CD14-positive monocyte (primary cell): ENCODE data around the gene RAE1. TPM values are rescaled to one million over a fixed set of nuclear protein-coding genes. Genes with fewer than 3 reads are reported as not detected.

Experiments used
- DNase-seq, 3 donors: peaks; one replicate each; pipeline ENCODE4 v3.0.0-alpha.2; 2011 to 2022
- H2AFZ ChIP-seq: 2 replicates; pipeline ENCODE4 v1.6.0; 2012; ENCODE audit warnings: mild to moderate bottlenecking, low read depth, low read length, inconsistent platforms; ENCODE audit not compliant: insufficient read depth, poor library complexity, severe bottlenecking
- H3K27ac ChIP-seq, 2 donors: 1 replicate in 1 of 2; 2 replicates in 1 of 2; pipeline ENCODE4 v1.5.1; 2012 to 2013; ENCODE audit warnings: low read length in 2 of 2, control low read depth in 1 of 2, inconsistent platforms in 1 of 2, low read depth in 1 of 2, mild to moderate bottlenecking in 1 of 2
- H3K27me3 ChIP-seq, 2 donors: one replicate each; pipeline versions ENCODE4 v1.6.0 to v1.6.1; 2011 to 2013; ENCODE audit warnings: low read length in 2 of 2; ENCODE audit not compliant: control insufficient read depth in 2 of 2, insufficient read depth in 2 of 2
- H3K36me3 ChIP-seq, 2 donors: replicated peaks in 1 of 2; 1 replicate in 1 of 2; 2 replicates in 1 of 2; pipeline versions ENCODE4 v1.5.1 to v1.6.1; 2012 to 2013; ENCODE audit warnings: low read length in 2 of 2, control low read depth in 1 of 2, inconsistent platforms in 1 of 2, mild to moderate bottlenecking in 1 of 2; ENCODE audit not compliant: insufficient read depth in 2 of 2, control insufficient read depth in 1 of 2
- H3K4me1 ChIP-seq, 2 donors: 1 replicate in 1 of 2; 2 replicates in 1 of 2; pipeline versions ENCODE4 v1.5.1 to v1.6.1; 2012 to 2013; ENCODE audit warnings: low read length in 2 of 2, control low read depth in 1 of 2, inconsistent platforms in 1 of 2, mild to moderate bottlenecking in 1 of 2, moderate library complexity in 1 of 2; ENCODE audit not compliant: insufficient read depth in 2 of 2, control insufficient read depth in 1 of 2
- H3K4me2 ChIP-seq: replicated peaks from 2 replicates; pipeline ENCODE3; 2012; ENCODE audit warnings: low read length, moderate library complexity, mild to moderate bottlenecking; ENCODE audit not compliant: poor library complexity, severe bottlenecking; ENCODE audit errors: extremely low read depth
- H3K4me3 ChIP-seq, 3 experiments: fragments of 200-600 bp in 1 of 3; sonication (generic) in 1 of 3; replicated peaks in 1 of 3; 1 replicate in 2 of 3; 2 replicates in 1 of 3; pipeline ENCODE4 v1.5.1; 2011 to 2013; ENCODE audit warnings: low read length in 3 of 3, mild to moderate bottlenecking in 3 of 3, control low read depth in 2 of 3, low read depth in 2 of 3, inconsistent platforms in 1 of 3, moderate library complexity in 1 of 3
- H3K79me2 ChIP-seq: 2 replicates; pipeline ENCODE4 v1.6.0; 2012; ENCODE audit warnings: mild to moderate bottlenecking, control low read depth, inconsistent platforms, low read length, moderate library complexity; ENCODE audit not compliant: insufficient read depth
- H3K9ac ChIP-seq: 2 replicates; pipeline ENCODE4 v1.6.0; 2017; ENCODE audit warnings: low read length, mild to moderate bottlenecking; ENCODE audit not compliant: insufficient read depth, poor library complexity, severe bottlenecking
- H3K9me3 ChIP-seq, 2 donors: replicated peaks in 1 of 2; 1 replicate in 1 of 2; 2 replicates in 1 of 2; pipeline versions ENCODE4 v1.5.1 to v1.6.1; 2012 to 2013; ENCODE audit warnings: low read length in 2 of 2, control low read depth in 1 of 2; ENCODE audit not compliant: control insufficient read depth in 1 of 2, insufficient read depth in 1 of 2
- H4K20me1 ChIP-seq: 2 replicates; pipeline ENCODE4 v1.6.0; 2012; ENCODE audit warnings: mild to moderate bottlenecking, low read length, control low read depth, moderate library complexity; ENCODE audit not compliant: insufficient read depth
- H3K27ac Mint-ChIP-seq, 7 donors: one replicate each; pipeline ENCODE4 v1.8.0; 2020; ENCODE audit warnings: mild to moderate bottlenecking in 7 of 7, mixed read lengths in 7 of 7, moderate library complexity in 6 of 7, inconsistent platforms in 2 of 7
- H3K27me3 Mint-ChIP-seq, 3 donors: one replicate each; pipeline ENCODE4 v1.8.0; 2021 to 2022; ENCODE audit warnings: low read depth in 3 of 3, mild to moderate bottlenecking in 3 of 3, mixed read lengths in 3 of 3, moderate library complexity in 3 of 3, inconsistent platforms in 1 of 3
- H3K36me3 Mint-ChIP-seq, 2 donors: one replicate each; pipeline ENCODE4 v1.8.0; 2020; ENCODE audit warnings: mixed read lengths in 2 of 2, inconsistent platforms in 1 of 2, mild to moderate bottlenecking in 1 of 2
- H3K4me1 Mint-ChIP-seq: one replicate; pipeline ENCODE4 v1.8.0; 2020; ENCODE audit warnings: mild to moderate bottlenecking, mixed read lengths
- H3K4me3 Mint-ChIP-seq, 2 donors: one replicate each; pipeline ENCODE4 v1.8.0; 2020; ENCODE audit warnings: mild to moderate bottlenecking in 2 of 2, mixed read lengths in 2 of 2, moderate library complexity in 1 of 2
- H3K9me3 Mint-ChIP-seq, 7 donors: one replicate each; pipeline ENCODE4 v1.8.0; 2020 to 2022; ENCODE audit warnings: mixed read lengths in 7 of 7, mild to moderate bottlenecking in 6 of 7, moderate library complexity in 6 of 7, inconsistent platforms in 2 of 7
- CTCF ChIP-seq: fragments of 200-600 bp; IDR thresholded peaks from one replicate; pipeline ENCODE4 v1.8.0; 2022; ENCODE audit warnings: antibody characterized with exemption, mild to moderate bottlenecking
- WGBS: methylation state at CpG from one replicate; pipeline ENCODE4 v1.1.5; 2013; ENCODE audit warnings: missing lambda C conversion rate; ENCODE audit not compliant: insufficient coverage; 5-methylcytosine and 5-hydroxymethylcytosine counted together
- intact Hi-C, 2 donors: fragments of 100-400 bp; cut with micrococcal nuclease; formaldehyde crosslinking; loops; one replicate each; pipeline versions ENCODE4 v1.15.0 to v1.15.1; 2023
- polyA plus RNA-seq, 3 donors: library from polyadenylated mRNA; depleted of rRNA in 1 of 3; unstranded in 2 of 3; stranded (reverse) in 1 of 3; fragments of 300-500 nt in 2 of 3; fragments of >200 nt in 1 of 3; fragmentation: Illumina TruSeq in 2 of 3; gene quantifications; 1 replicate in 2 of 3; 2 replicates in 1 of 3; pipeline ENCODE4 v1.2.3, GENCODE V29; 2012 to 2021

RAE1 gene
- polyA plus RNA-seq, 3 donors = 15.8 to 27.5 (median 21.7) TPM

GRCh38 chr20:57422254-57422653 lies 71.2 kb downstream of the RAE1 start:
- H3K27ac Mint-ChIP-seq = no peak overlapping the region
- Histone ChIP-seq H3K9ac (no peak overlapping the region), H3K4me2 (no peak overlapping the region), H3K4me1 (peaks cover 22 to 41% of the 10 kb centered on the region in 2 donors), H4K20me1 (no peaks in the 10 kb centered on the region), H3K79me2 (no peaks in the 10 kb centered on the region), H3K27ac (no peak overlapping the region), H3K27me3 (no peaks in the 10 kb centered on the region), H3K4me3 (no peak overlapping the region), H2AFZ (no peak overlapping the region), H3K36me3 (no peaks in the 10 kb centered on the region), H3K9me3 (no peaks in the 10 kb centered on the region)
- no peak overlapping the region for H3K4me3 Mint-ChIP-seq
- H3K9me3 Mint-ChIP-seq = peaks cover 0 to 5% (median under 1%) of the 10 kb centered on the region in 7 donors
- intact Hi-C loops = no loop called here
- H3K36me3 Mint-ChIP-seq = peaks cover 0 to 1% of the 10 kb centered on the region in 2 donors
- DNase-seq = no peak
- peaks cover 0 to 9% (median 6%) of the 10 kb centered on the region in 3 donors for H3K27me3 Mint-ChIP-seq
- no peak for TF ChIP-seq CTCF
- H3K4me1 Mint-ChIP-seq = peaks cover 36% of the 10 kb centered on the region
- WGBS = 87% methylated on average over 3 of the region's 7 CpGs

- peak overlapping the region; percentile 25 to 86 (median 60) for H3K27ac Mint-ChIP-seq
- H3K79me2 ChIP-seq = no peaks in the 10 kb centered on the region
- DNase-seq = peak in 2 of 3 donors; percentile 44 to 53
- H4K20me1 ChIP-seq = no peaks in the 10 kb centered on the region
- peaks cover 3 to 4% of the 10 kb centered on the region in 2 donors for H3K36me3 Mint-ChIP-seq
- no peaks in the 10 kb centered on the region for H3K36me3 ChIP-seq
- peaks cover 0 to 6% (median 0%) of the 10 kb centered on the region in 7 donors for H3K9me3 Mint-ChIP-seq
- peaks cover 1 to 8% (median 5%) of the 10 kb centered on the region in 3 donors for H3K27me3 Mint-ChIP-seq
- H3K4me2 ChIP-seq = peak overlapping the region; percentile 62
- H3K4me1 Mint-ChIP-seq = peaks cover 57% of the 10 kb centered on the region
- TF ChIP-seq CTCF = no peak
- WGBS = 51% methylated on average over 6 of the region's 17 CpGs
- H3K9ac ChIP-seq = peak overlapping the region; percentile 33
- peak overlapping the region in 1 of 2 donors; percentile 68 for H3K4me3 Mint-ChIP-seq
- H3K27me3 ChIP-seq = no peaks in the 10 kb centered on the region
- peaks cover 50 to 65% of the 10 kb centered on the region in 2 donors for H3K4me1 ChIP-seq
- intact Hi-C loops = no loop called here
- peak overlapping the region in 1 of 3 experiments; percentile 45 for H3K4me3 ChIP-seq
- peak overlapping the region in 1 of 2 donors; percentile 30 for H3K27ac ChIP-seq
- H2AFZ ChIP-seq = peak overlapping the region; percentile 73
- no peaks in the 10 kb centered on the region for H3K9me3 ChIP-seq
Observed at GRCh38 chr20:57425150-57426013, 74.3 kb downstream of the RAE1 start.
